ENCODE measurements around the gene ZNF175.

DNA sequence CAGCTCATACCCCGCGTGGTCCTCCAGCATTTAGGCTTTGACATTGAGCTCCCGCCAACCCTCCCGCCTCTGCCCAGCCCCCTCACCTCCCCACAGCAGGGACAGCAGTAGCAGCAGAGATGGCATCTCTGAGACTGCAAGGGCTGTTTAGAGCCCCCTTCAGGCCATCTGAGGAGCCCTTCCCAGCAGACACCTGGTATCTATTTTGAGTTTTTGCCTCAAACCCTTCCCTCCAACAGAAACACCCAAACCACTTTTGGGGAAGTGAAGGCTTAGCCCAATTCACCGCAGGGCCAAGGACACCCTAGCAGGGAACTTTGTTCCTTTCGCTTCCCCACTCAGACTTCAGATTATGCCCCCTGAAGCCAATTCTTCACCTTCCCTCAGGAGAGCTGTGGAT lies 6.3 kb upstream of the ZNF175 start:
- TF ChIP-seq EZH2phosphoT487 (IDR thresholded peaks at IDR 0.05; ENCODE audit: borderline replicate concordance, low read length) (no peak), EZH2 (IDR thresholded peaks at IDR 0.05; ENCODE audit: low read length, unreplicated experiment) (no peak)
- TF ChIP-seq, protein P1, sequence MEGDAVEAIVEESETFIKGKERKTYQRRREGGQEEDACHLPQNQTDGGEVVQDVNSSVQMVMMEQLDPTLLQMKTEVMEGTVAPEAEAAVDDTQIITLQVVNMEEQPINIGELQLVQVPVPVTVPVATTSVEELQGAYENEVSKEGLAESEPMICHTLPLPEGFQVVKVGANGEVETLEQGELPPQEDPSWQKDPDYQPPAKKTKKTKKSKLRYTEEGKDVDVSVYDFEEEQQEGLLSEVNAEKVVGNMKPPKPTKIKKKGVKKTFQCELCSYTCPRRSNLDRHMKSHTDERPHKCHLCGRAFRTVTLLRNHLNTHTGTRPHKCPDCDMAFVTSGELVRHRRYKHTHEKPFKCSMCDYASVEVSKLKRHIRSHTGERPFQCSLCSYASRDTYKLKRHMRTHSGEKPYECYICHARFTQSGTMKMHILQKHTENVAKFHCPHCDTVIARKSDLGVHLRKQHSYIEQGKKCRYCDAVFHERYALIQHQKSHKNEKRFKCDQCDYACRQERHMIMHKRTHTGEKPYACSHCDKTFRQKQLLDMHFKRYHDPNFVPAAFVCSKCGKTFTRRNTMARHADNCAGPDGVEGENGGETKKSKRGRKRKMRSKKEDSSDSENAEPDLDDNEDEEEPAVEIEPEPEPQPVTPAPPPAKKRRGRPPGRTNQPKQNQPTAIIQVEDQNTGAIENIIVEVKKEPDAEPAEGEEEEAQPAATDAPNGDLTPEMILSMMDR (conservative IDR thresholded peaks at IDR 0.05; ENCODE audit: low read depth, low read length): 0 out of 2 replicates have a peak, but pooled peaks have one; percentile 12
